ENCODE data around the gene SUV39H1.

Gene SUV39H1

GRCh38 chrX:48752498-48752897 is 56.0 kb downstream of the SUV39H1 start:
- no peaks in the 10 kb centered on the region for H3K9me3 Mint-ChIP-seq (ENCODE audit: low read depth)
- H3K36me3 Mint-ChIP-seq: no peaks in the 10 kb centered on the region
- H3K27ac Mint-ChIP-seq: no peak overlapping the region

GRCh38 chrX:48753708-48754228 is 57.2 kb downstream of the SUV39H1 start:
- H3K4me3 Mint-ChIP-seq: no peak overlapping the region

More at GRCh38 chrX:48752498-48752897, 56.0 kb downstream of the SUV39H1 start:
- no peaks in the 10 kb centered on the region for H3K27me3 Mint-ChIP-seq
- H3K4me3 Mint-ChIP-seq: no peak overlapping the region
- H3K4me1 Mint-ChIP-seq (ENCODE audit: low read depth): no peaks in the 10 kb centered on the region

GRCh38 chrX:48754238-48754637 is 57.7 kb downstream of the SUV39H1 start:
- Mint-ChIP-seq H3K36me3 (no peaks in the 10 kb centered on the region), H3K4me1 (ENCODE audit: low read depth) (no peaks in the 10 kb centered on the region), H3K4me3 (no peak overlapping the region), H3K27me3 (no peaks in the 10 kb centered on the region), H3K27ac (no peak overlapping the region), H3K9me3 (ENCODE audit: low read depth) (no peaks in the 10 kb centered on the region)

More at GRCh38 chrX:48753708-48754228, 57.2 kb downstream of the SUV39H1 start:
- Mint-ChIP-seq H3K9me3 (ENCODE audit: low read depth) (no peaks in the 10 kb centered on the region), H3K36me3 (no peaks in the 10 kb centered on the region), H3K4me1 (ENCODE audit: low read depth) (no peaks in the 10 kb centered on the region), H3K27me3 (no peaks in the 10 kb centered on the region), H3K27ac (no peak overlapping the region)
